Transverse colon (tissue), 4 donors: ENCODE data around the gene PFN3. TPM values are rescaled to one million over a fixed set of nuclear protein-coding genes. Genes with fewer than 3 reads are reported as not detected.

ENCODE experiments used
- DNase-seq: peaks from one replicate; pipeline ENCODE4 v3.0.0-alpha.2; 2019
- H3K27ac ChIP-seq, 4 donors: fragments of 200-600 bp; sonication (generic); 2 replicates each; pipeline ENCODE4 v1.5.1; 2016 to 2018; ENCODE audit warnings: inconsistent platforms in 4 of 4
- H3K27me3 ChIP-seq: fragments of 200-600 bp; sonication (generic); 2 replicates; pipeline ENCODE4 v1.5.1; 2017; ENCODE audit warnings: inconsistent platforms
- H3K36me3 ChIP-seq, 4 donors: fragments of 200-600 bp; sonication (generic); 2 replicates each; pipeline ENCODE4 v1.5.1; 2017 to 2019; ENCODE audit warnings: inconsistent platforms in 4 of 4
- H3K4me1 ChIP-seq, 4 donors: fragments of 200-600 bp; sonication (generic); 2 replicates each; pipeline ENCODE4 v1.5.1; 2017 to 2020; ENCODE audit warnings: inconsistent platforms in 4 of 4
- H3K4me3 ChIP-seq, 4 donors: fragments of 200-600 bp; sonication (generic); 1 replicate in 1 of 4; 2 replicates in 3 of 4; pipeline versions ENCODE4 v1.5.1 to v1.6.1; 2017 to 2019; ENCODE audit warnings: inconsistent platforms in 4 of 4
- H3K9me3 ChIP-seq, 2 donors: fragments of 200-600 bp; sonication (generic); 2 replicates each; pipeline ENCODE4 v1.5.1; 2017 to 2019; ENCODE audit warnings: inconsistent platforms in 2 of 2
- CTCF ChIP-seq, 5 experiments: fragments of 200-600 bp in 3 of 5; fragments of 450-650 bp in 2 of 5; sonication (generic) in 3 of 5; IDR thresholded peaks; 1 replicate in 2 of 5; 2 replicates in 3 of 5; pipeline ENCODE4 v1.5.1; 2016 to 2017; ENCODE audit warnings: antibody characterized with exemption in 5 of 5, inconsistent platforms in 3 of 5, mild to moderate bottlenecking in 2 of 5, moderate library complexity in 1 of 5
- EP300 ChIP-seq: sonication (generic); formaldehyde crosslinking; IDR thresholded peaks from one replicate; pipeline ENCODE4 v1.6.1; 2017; ENCODE audit warnings: antibody characterized with exemption, low read depth
- POLR2A ChIP-seq: fragments of 450-650 bp; IDR thresholded peaks from one replicate; pipeline ENCODE4 v1.6.1; 2016; ENCODE audit warnings: antibody characterized with exemption, mild to moderate bottlenecking, moderate library complexity
- POLR2AphosphoS5 ChIP-seq, 3 donors: sonication (generic); formaldehyde crosslinking; IDR thresholded peaks; one replicate each; pipeline ENCODE4 v1.6.1; 2016; ENCODE audit warnings: antibody characterized with exemption in 3 of 3
- WGBS, 2 donors: methylation state at CpG; one replicate each; pipeline ENCODE4 v1.1.5; 2018; ENCODE audit warnings: low coverage in 1 of 2; 5-methylcytosine and 5-hydroxymethylcytosine counted together
- in situ Hi-C, 4 donors: fragments of 200-750 bp; cut with MboI; loops; one replicate each; pipeline versions ENCODE4 v1.15.0 to v1.15.1; 2017; ENCODE audit warnings: low sequenced_read_pairs in 3 of 4, low pct_ligation_motif_present in 1 of 4, low pct_unique_long_range_greater_than_20kb in 1 of 4
- intact Hi-C: fragments of 100-400 bp; cut with DNase I; formaldehyde crosslinking; loops from one replicate; pipeline ENCODE4 v1.15.1; 2023; ENCODE audit warnings: low total_unique reads
- total RNA-seq, 4 donors: library from RNA; depleted of rRNA; stranded (reverse); fragments of >200 nt; gene quantifications; one replicate each; pipeline ENCODE4 v1.1.0, GENCODE V29; 2016

The PFN3 gene
- total RNA-seq, 4 donors from 2014 or later = not detected

DNA sequence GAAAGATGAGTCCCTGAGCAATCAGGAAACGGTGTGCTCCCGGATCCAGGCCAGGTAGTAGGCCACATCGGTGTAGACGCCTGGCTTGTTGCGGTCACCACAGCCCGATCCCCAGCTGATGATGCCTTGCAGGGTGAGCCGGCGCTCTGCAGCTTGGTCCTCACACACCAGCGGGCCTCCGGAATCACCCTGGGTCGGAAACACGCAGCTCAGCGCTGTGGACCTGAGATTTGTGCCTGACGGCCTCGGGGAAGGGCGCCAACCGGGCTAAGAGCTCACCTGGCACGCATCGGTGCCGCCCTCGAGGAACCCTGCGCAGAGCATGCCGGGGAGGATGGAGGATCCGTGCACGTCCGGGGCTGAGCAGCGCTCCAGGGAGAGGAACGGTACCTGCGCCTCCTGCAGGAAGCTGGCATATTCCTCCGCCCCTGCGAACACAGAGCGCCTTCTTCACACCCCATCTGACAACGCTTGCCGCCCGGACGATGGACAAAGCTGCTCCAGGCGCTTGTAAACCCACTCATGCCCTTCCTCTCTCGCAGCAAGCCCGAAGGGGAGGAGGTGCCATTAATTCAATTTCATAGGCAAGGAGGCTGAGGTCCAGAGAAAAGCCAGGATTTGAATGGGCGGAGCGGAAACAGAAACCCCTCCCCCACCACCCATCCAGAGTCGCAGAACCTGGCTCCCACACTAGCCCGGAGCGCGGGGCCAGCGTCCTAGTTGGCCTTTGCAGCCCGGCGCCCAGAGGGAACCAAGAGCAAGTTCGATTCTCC, 2.0 kb upstream of the PFN3 start:
- Histone ChIP-seq H3K36me3 (no peaks in the 10 kb centered on the region), H3K27ac (peak overlapping the region; percentile 61 to 86 (median 74)), H3K9me3 (no peaks in the 10 kb centered on the region), H3K4me1 (peaks cover 20 to 50% (median 42%) of the 10 kb centered on the region in 4 donors), H3K27me3 (peaks cover 48% of the 10 kb centered on the region), H3K4me3 (peak overlapping the region in 3 of 4 donors; percentile 34 to 81 (median 60))
- intact Hi-C loops = loop anchor here (2.0 kb wide), 2 partner anchors 44 to 52 kb away; partner anchors contain the start of gene PRR7
- in situ Hi-C loops = no loop called here
- DNase-seq = peak; percentile 86
- TF ChIP-seq EP300 = no peak
- TF ChIP-seq POLR2A = no peak
- peak; percentile 11 to 56 (median 30) for TF ChIP-seq POLR2AphosphoS5 (IDR thresholded peaks at IDR 0.05)
- peak; percentile 18 to 70 (median 41) for TF ChIP-seq CTCF (IDR thresholded peaks at IDR 0.05)
- 12% methylated on average over 44 of the region's 49 CpGs; no CpG with 5 or more reads in 1 of the 2 donors for WGBS, 2 donors

- TF ChIP-seq POLR2A (no peak), POLR2AphosphoS5 (IDR thresholded peaks at IDR 0.05) (no peak), EP300 (no peak), CTCF (IDR thresholded peaks at IDR 0.05) (no peak)
- intact Hi-C loops = no loop called here
- WGBS, 2 donors = 80 to 85% methylated on average over 1 to 16 of the region's 16 CpGs
- in situ Hi-C loops = loop anchor here in 3 of 4 donors (10.0 to 25.0 kb wide), 3 partner anchors 47 to 114 kb away; partner anchors contain the start of genes DOK3 (in 2 of the 3), DDX41 (in 1 of the 3) and PRR7 (in 1 of the 3)
- H3K27me3 ChIP-seq = peaks cover 38% of the 10 kb centered on the region
- H3K27ac ChIP-seq = no peak overlapping the region
- H3K4me1 ChIP-seq = peaks cover 5 to 22% (median 22%) of the 10 kb centered on the region in 4 donors
- no peaks in the 10 kb centered on the region for H3K9me3 ChIP-seq
- no peak overlapping the region for H3K4me3 ChIP-seq
- no peaks in the 10 kb centered on the region for H3K36me3 ChIP-seq
- DNase-seq = no peak
Observed at GRCh38 chr5:177397875-177398390, 2.5 kb downstream of the PFN3 start.

GRCh38 chr5:177396807-177397206, 3.7 kb downstream of the PFN3 start:
- TF ChIP-seq POLR2AphosphoS5 (IDR thresholded peaks at IDR 0.05) (no peak), POLR2A (no peak), EP300 (no peak), CTCF (IDR thresholded peaks at IDR 0.05) (no peak)
- Histone ChIP-seq H3K4me3 (no peak overlapping the region), H3K4me1 (peaks cover 0 to 11% (median 11%) of the 10 kb centered on the region in 4 donors), H3K36me3 (no peaks in the 10 kb centered on the region), H3K27ac (no peak overlapping the region), H3K9me3 (no peaks in the 10 kb centered on the region), H3K27me3 (peaks cover 27% of the 10 kb centered on the region)
- no peak for DNase-seq
- intact Hi-C loops = no loop called here
- 93% methylated on average over 10 of the region's 10 CpGs; no CpG with 5 or more reads in 1 of the 2 donors for WGBS, 2 donors
- in situ Hi-C loops = loop anchor here in 3 of 4 donors (10.0 to 25.0 kb wide), 3 partner anchors 48 to 115 kb away; partner anchors contain the start of genes DOK3 (in 2 of the 3), DDX41 (in 1 of the 3) and PRR7 (in 1 of the 3)

- in situ Hi-C loops = loop anchor here in 3 of 4 donors (10.0 to 25.0 kb wide), 3 partner anchors 49 to 116 kb away; partner anchors contain the start of genes DOK3 (in 2 of the 3), DDX41 (in 1 of the 3) and PRR7 (in 1 of the 3)
- no peak overlapping the region for H3K27ac ChIP-seq
- no peak overlapping the region for H3K4me3 ChIP-seq
- H3K9me3 ChIP-seq = no peaks in the 10 kb centered on the region
- intact Hi-C loops = no loop called here
- no peak for TF ChIP-seq EP300
- no peak for TF ChIP-seq CTCF (IDR thresholded peaks at IDR 0.05)
- no peak for TF ChIP-seq POLR2A
- TF ChIP-seq POLR2AphosphoS5 (IDR thresholded peaks at IDR 0.05) = no peak
- no peaks in the 10 kb centered on the region for H3K36me3 ChIP-seq
- DNase-seq = no peak
- H3K27me3 ChIP-seq = peaks cover 19% of the 10 kb centered on the region
- WGBS, 2 donors = 81% methylated on average over 7 of the region's 8 CpGs; no CpG with 5 or more reads in 1 of the 2 donors
- peaks cover 0 to 11% (median 11%) of the 10 kb centered on the region in 4 donors for H3K4me1 ChIP-seq
Observed at GRCh38 chr5:177396078-177396477, 4.4 kb downstream of the PFN3 start.
